Prostate gland (tissue), 2 donors: ENCODE measurements around the gene IL19. TPM values are rescaled to one million over a fixed set of nuclear protein-coding genes. Genes with fewer than 3 reads are reported as not detected.

Experiments used
- DNase-seq: peaks from one replicate; pipeline ENCODE4 v3.0.0-alpha.2; 2019; ENCODE audit warnings: low spot score
- H3K27ac ChIP-seq, 2 donors: fragments of 200-600 bp; sonication (generic); 2 replicates each; pipeline ENCODE4 v1.5.1; 2017 to 2019
- H3K27me3 ChIP-seq: fragments of 200-600 bp; sonication (generic); replicated peaks from 2 replicates; pipeline ENCODE4 v1.5.1; 2019; ENCODE audit not compliant: insufficient read depth
- H3K36me3 ChIP-seq, 2 donors: fragments of 200-600 bp; sonication (generic); 1 replicate in 1 of 2; 2 replicates in 1 of 2; pipeline versions ENCODE4 v1.5.1 to v1.8.1; 2017 to 2019
- H3K4me1 ChIP-seq: fragments of 200-600 bp; sonication (generic); replicated peaks from 2 replicates; pipeline ENCODE4 v1.5.1; 2019
- H3K4me3 ChIP-seq, 2 donors: fragments of 200-600 bp; sonication (generic); 2 replicates each; pipeline ENCODE4 v1.5.1; 2017 to 2019
- H3K9me3 ChIP-seq: fragments of 200-600 bp; sonication (generic); 2 replicates; pipeline ENCODE4 v1.5.1; 2017
- POLR2A ChIP-seq: fragments of 450-650 bp; IDR thresholded peaks from one replicate; pipeline ENCODE4 v1.6.1; 2016; ENCODE audit warnings: antibody characterized with exemption, mild to moderate bottlenecking
- POLR2AphosphoS5 ChIP-seq: sonication (generic); formaldehyde crosslinking; IDR thresholded peaks from one replicate; pipeline ENCODE4 v1.6.1; 2017; ENCODE audit warnings: antibody characterized with exemption
- WGBS: methylation state at CpG from one replicate; pipeline ENCODE4 v1.1.5; 2018; 5-methylcytosine and 5-hydroxymethylcytosine counted together
- intact Hi-C: fragments of 100-400 bp; cut with DNase I; formaldehyde crosslinking; loops from one replicate; pipeline ENCODE4 v1.14.2; 2022
- small RNA-seq, 2 donors: library from RNA; depleted of rRNA; stranded (forward); fragments of <200 nt; gene quantifications; one replicate each; pipeline ENCODE3, GENCODE V24; 2016
- total RNA-seq, 2 donors: library from RNA; depleted of rRNA; stranded (reverse); fragments of >200 nt; gene quantifications; one replicate each; pipeline ENCODE4 v1.1.0, GENCODE V29; 2016
- TF ChIP-seq, protein P1 (sequence below), 4 experiments: fragments of 200-600 bp in 2 of 4; fragments of 450-650 bp in 2 of 4; sonication (generic) in 2 of 4; IDR thresholded peaks; 1 replicate in 3 of 4; 2 replicates in 1 of 4; pipeline ENCODE4 v1.5.1; 2016 to 2019; ENCODE audit warnings: antibody characterized with exemption in 4 of 4, mild to moderate bottlenecking in 2 of 4, moderate library complexity in 2 of 4

Gene IL19
- total RNA-seq, 2 donors from 2014 or later, result not detected

DNA sequence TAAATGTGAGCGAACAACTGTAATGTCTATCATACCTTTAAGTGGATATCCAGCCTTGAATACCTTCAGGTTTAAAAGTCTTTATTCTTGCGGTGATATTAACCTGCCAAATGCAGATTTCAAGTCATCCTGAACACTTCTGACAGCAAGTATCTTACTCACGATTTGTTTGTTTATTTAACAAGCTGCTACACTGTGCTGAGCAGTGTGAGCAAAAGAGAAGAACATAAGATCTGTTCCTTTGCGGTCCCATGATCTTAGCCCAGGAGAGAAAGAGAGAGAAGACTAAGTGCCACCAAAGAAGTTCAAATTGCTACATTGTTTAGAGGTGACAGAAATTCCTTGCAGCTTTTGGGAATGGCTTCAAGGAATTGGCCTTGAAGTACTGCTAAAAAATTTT lies 117.1 kb downstream of the IL19 start:
- Histone ChIP-seq H3K4me3 (no peak overlapping the region), H3K36me3 (no peaks in the 10 kb centered on the region), H3K4me1 (no peaks in the 10 kb centered on the region), H3K9me3 (no peaks in the 10 kb centered on the region), H3K27ac (no peak overlapping the region), H3K27me3 (no peaks in the 10 kb centered on the region)
- WGBS, result 59% methylated on average over 4 of the region's 4 CpGs
- intact Hi-C loops, result no loop called here
- no peak for DNase-seq
- TF ChIP-seq, protein P1, sequence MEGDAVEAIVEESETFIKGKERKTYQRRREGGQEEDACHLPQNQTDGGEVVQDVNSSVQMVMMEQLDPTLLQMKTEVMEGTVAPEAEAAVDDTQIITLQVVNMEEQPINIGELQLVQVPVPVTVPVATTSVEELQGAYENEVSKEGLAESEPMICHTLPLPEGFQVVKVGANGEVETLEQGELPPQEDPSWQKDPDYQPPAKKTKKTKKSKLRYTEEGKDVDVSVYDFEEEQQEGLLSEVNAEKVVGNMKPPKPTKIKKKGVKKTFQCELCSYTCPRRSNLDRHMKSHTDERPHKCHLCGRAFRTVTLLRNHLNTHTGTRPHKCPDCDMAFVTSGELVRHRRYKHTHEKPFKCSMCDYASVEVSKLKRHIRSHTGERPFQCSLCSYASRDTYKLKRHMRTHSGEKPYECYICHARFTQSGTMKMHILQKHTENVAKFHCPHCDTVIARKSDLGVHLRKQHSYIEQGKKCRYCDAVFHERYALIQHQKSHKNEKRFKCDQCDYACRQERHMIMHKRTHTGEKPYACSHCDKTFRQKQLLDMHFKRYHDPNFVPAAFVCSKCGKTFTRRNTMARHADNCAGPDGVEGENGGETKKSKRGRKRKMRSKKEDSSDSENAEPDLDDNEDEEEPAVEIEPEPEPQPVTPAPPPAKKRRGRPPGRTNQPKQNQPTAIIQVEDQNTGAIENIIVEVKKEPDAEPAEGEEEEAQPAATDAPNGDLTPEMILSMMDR (IDR thresholded peaks at IDR 0.05), result no peak
- TF ChIP-seq POLR2AphosphoS5 (no peak), POLR2A (no peak)

DNA sequence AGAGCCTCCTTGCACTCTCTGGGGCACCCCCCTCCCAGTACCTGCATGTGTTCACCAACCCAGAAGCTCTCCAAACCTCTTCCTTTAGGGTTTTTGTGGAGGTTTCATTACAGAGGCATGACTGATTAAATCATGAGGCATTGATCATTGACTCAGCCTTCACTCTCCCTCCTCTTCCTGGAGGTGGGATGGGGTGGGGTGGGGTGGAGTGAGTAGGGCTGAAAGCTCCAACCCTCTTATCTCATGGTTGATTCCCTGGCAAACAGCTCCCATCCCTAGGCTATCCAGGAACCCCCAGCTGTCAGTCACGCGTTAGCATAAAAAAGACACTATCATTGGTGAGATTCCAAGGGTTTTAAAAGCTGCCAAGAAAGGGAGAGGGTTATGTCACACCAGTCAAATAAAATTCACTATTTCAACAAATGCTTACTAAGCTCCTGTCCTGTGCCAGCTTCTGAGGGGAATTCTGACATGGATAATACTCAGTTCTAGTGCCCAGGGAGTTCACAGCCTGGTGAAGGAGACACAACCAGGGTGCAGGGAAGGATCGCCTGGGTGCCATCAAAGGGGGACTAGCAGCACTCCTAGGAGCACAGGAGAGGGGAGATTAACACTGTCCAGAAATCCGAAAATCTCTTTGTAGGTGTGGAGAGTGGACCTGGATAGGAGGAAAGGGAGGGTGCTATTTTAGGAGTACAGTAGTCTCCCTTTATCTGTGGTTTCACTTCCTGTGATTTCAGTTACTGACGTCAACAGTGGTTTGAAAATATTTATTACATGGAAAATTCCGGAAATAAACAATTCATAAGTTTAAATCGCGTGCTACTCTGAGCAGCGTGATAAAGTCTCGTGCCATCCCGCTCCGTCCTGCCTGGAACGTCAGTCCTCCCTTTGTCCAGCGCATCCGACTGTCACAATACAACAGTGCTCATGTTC lies 119.8 kb downstream of the IL19 start:
- Histone ChIP-seq H3K27ac (no peak overlapping the region), H3K27me3 (no peaks in the 10 kb centered on the region)

DNA sequence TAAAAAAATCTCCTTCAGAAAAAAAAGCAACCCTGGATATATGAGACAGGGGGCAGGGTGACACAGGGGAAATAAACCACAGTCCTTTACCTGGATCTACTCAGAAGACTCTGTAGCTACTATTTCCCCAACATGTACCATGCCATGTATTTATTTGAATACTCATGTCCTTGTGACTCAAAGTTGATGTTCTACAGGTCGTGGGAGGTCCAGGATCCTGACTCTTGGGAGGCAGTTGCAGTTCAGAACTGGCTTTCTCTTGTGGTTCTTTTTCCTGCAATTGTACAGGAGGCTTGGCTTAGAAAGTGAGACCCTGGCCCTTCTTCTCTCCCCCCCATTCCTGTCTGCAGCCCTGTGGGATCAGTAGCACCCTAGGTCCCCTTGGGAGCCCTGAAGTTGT lies 120.8 kb downstream of the IL19 start:
- no peaks in the 10 kb centered on the region for H3K27me3 ChIP-seq
- H3K27ac ChIP-seq, result no peak overlapping the region
- H3K4me1 ChIP-seq, result no peaks in the 10 kb centered on the region
- H3K4me3 ChIP-seq, result no peak overlapping the region
- H3K9me3 ChIP-seq, result no peaks in the 10 kb centered on the region
- TF ChIP-seq, protein P1 (IDR thresholded peaks at IDR 0.05), result no peak
- TF ChIP-seq POLR2AphosphoS5 (no peak), POLR2A (no peak)
- 87% methylated on average over 1 of the region's 1 CpG for WGBS
- intact Hi-C loops, result no loop called here
- no peaks in the 10 kb centered on the region for H3K36me3 ChIP-seq
- DNase-seq, result no peak

More for the DNA sequence above, 119.8 kb downstream of the IL19 start:
- WGBS, result 53% methylated on average over 15 of the region's 15 CpGs
- H3K9me3 ChIP-seq, result no peaks in the 10 kb centered on the region
- H3K4me1 ChIP-seq, result no peaks in the 10 kb centered on the region
- TF ChIP-seq, protein P1 (IDR thresholded peaks at IDR 0.05), result no peak
- peak; percentile 62 for TF ChIP-seq POLR2AphosphoS5
- TF ChIP-seq POLR2A, result no peak
- H3K4me3 ChIP-seq, result no peak overlapping the region
- peak; percentile 41 for DNase-seq
- H3K36me3 ChIP-seq, result no peaks in the 10 kb centered on the region
- intact Hi-C loops, result no loop called here

Small RNAs within 50 kb of the gene (small RNA-seq; reads per million reads assigned to genes)
- 0 reads per million in 2 donors for gene RF00019

Other genes with a start within 250 kb of the IL19 start
- gene EIF2D, start 158.3 kb upstream of the IL19 start, total RNA-seq, result 10 to 100 TPM; 42.8 to 60.2 TPM
- gene DYRK3, start 135.2 kb upstream of the IL19 start, total RNA-seq, result 1 to 10 TPM; 2.6 to 9.7 TPM
- 10 to 100 TPM; 27.1 to 67.0 TPM for gene MAPKAPK2, start 85.9 kb upstream of the IL19 start, total RNA-seq
- not detected for gene IL10, start 1.7 kb downstream of the IL19 start, total RNA-seq
- not detected for gene IL20, start 94.8 kb downstream of the IL19 start, total RNA-seq
- gene IL24, start 126.7 kb downstream of the IL19 start, total RNA-seq, result not detected
- 1 to 10 TPM; 1.7 to 2.2 TPM for gene FCMR, start 151.2 kb downstream of the IL19 start, total RNA-seq
- gene PIGR, start 175.7 kb downstream of the IL19 start, total RNA-seq, result 10 to 100 TPM in 1 of 2 donors, 1 to 10 TPM in 1; 1.9 to 91.7 TPM
- 1 to 10 TPM in 1 of 2 donors, not detected in 1; 2.3 TPM for gene FCAMR, start 199.7 kb downstream of the IL19 start, total RNA-seq